WTC11 (cell line): ENCODE results near the gene CLCN6. TPM values are rescaled to one million over a fixed set of nuclear protein-coding genes. Genes with fewer than 3 reads are reported as not detected.

Experiments used
- ATAC-seq: fragments of 200-7000 bp; cut with Tn5 transposase; 2 replicates; pipeline ENCODE4 v1.10.0; 2021; ENCODE audit warnings: mild to moderate bottlenecking, moderate library complexity
- CTCF ChIA-PET: fragments of 300-600 bp; sonication (Branson Sonifier 250); formaldehyde crosslinking; loops from one replicate; lab custom pipeline; 2021; ENCODE audit warnings: antibody characterized with exemption; lab: Charles Lee
- POLR2A ChIA-PET: fragments of 350-600 bp; sonication (Branson Sonifier 250); formaldehyde crosslinking; loops from one replicate; lab custom pipeline; 2021; ENCODE audit warnings: antibody characterized with exemption; lab: Charles Lee
- DNase-seq: peaks from one replicate; pipeline ENCODE4 v3.0.0; 2021; ENCODE audit warnings: low spot score
- H3K27ac Mint-ChIP-seq: 2 replicates; pipeline ENCODE4 v1.8.0; 2021; ENCODE audit warnings: mixed read lengths
- H3K27me3 Mint-ChIP-seq: 2 replicates; pipeline ENCODE4 v1.8.0; 2021; ENCODE audit warnings: low read depth, mild to moderate bottlenecking, moderate library complexity, mixed read lengths
- H3K36me3 Mint-ChIP-seq: 2 replicates; pipeline ENCODE4 v1.8.0; 2021; ENCODE audit warnings: mixed read lengths
- H3K4me1 Mint-ChIP-seq: 2 replicates; pipeline ENCODE4 v1.8.0; 2022; ENCODE audit warnings: mixed read lengths
- H3K4me3 Mint-ChIP-seq: 2 replicates; pipeline ENCODE4 v1.8.0; 2021; ENCODE audit warnings: mild to moderate bottlenecking, moderate library complexity, mixed read lengths
- H3K9me3 Mint-ChIP-seq: 2 replicates; pipeline ENCODE4 v1.8.0; 2021; ENCODE audit warnings: mixed read lengths
- AFF4 ChIP-seq: sonication (generic); formaldehyde crosslinking; IDR thresholded peaks from 2 replicates; pipeline ENCODE4 v1.8.1; 2023; ENCODE audit warnings: mild to moderate bottlenecking, missing genetic modification reagents, borderline replicate concordance
- CDX4 ChIP-seq: fragments of 250-450 bp; sonication (Bioruptor Pico); IDR thresholded peaks from 2 replicates; pipeline ENCODE4 v1.9.0; 2021; ENCODE audit warnings: moderate library complexity, mild to moderate bottlenecking, inconsistent platforms, borderline replicate concordance
- CREM ChIP-seq: sonication (generic); formaldehyde crosslinking; IDR thresholded peaks from 2 replicates; pipeline ENCODE4 v1.8.1; 2022; ENCODE audit warnings: mild to moderate bottlenecking, missing genetic modification reagents, moderate library complexity
- E2F5 ChIP-seq: sonication (generic); formaldehyde crosslinking; IDR thresholded peaks from 2 replicates; pipeline ENCODE4 v1.8.1; 2022; ENCODE audit warnings: mild to moderate bottlenecking, moderate library complexity, missing genetic modification reagents
- HMGA2 ChIP-seq: fragments of 250-450 bp; sonication (Bioruptor Pico); IDR thresholded peaks from 2 replicates; pipeline ENCODE4 v1.4.0; 2021; ENCODE audit warnings: mild to moderate bottlenecking, moderate library complexity
- HMGXB4 ChIP-seq: sonication (generic); formaldehyde crosslinking; IDR thresholded peaks from 2 replicates; pipeline ENCODE4 v1.8.1; 2023; ENCODE audit warnings: mild to moderate bottlenecking, moderate library complexity, missing genetic modification reagents
- IRF1 ChIP-seq: sonication (generic); formaldehyde crosslinking; IDR thresholded peaks from 2 replicates; pipeline ENCODE4 v1.8.0; 2023; ENCODE audit warnings: missing genetic modification reagents
- MAX ChIP-seq: sonication (generic); formaldehyde crosslinking; IDR thresholded peaks from 2 replicates; pipeline ENCODE4 v1.8.0; 2022; ENCODE audit warnings: mild to moderate bottlenecking, missing genetic modification reagents
- NFE2L1 ChIP-seq: sonication (generic); formaldehyde crosslinking; IDR thresholded peaks from 2 replicates; pipeline ENCODE4 v1.8.1; 2023; ENCODE audit warnings: missing genetic modification reagents
- NR3C1 ChIP-seq: sonication (generic); formaldehyde crosslinking; conservative IDR thresholded peaks from 2 replicates; pipeline ENCODE4 v1.8.1; 2023; ENCODE audit warnings: low read depth, mild to moderate bottlenecking, missing genetic modification reagents
- RELA ChIP-seq: sonication (generic); formaldehyde crosslinking; IDR thresholded peaks from 2 replicates; pipeline ENCODE4 v1.8.1; 2022; ENCODE audit warnings: missing genetic modification reagents, mild to moderate bottlenecking, borderline replicate concordance
- TCF7 ChIP-seq: sonication (generic); formaldehyde crosslinking; IDR thresholded peaks from 2 replicates; pipeline ENCODE4 v1.8.0; 2022; ENCODE audit warnings: mild to moderate bottlenecking, low read depth, missing genetic modification reagents, moderate library complexity
- USF2 ChIP-seq: sonication (generic); formaldehyde crosslinking; IDR thresholded peaks from 2 replicates; pipeline ENCODE4 v1.8.1; 2023; ENCODE audit warnings: mild to moderate bottlenecking, missing genetic modification reagents, moderate library complexity
- ZNF232 ChIP-seq: sonication (generic); formaldehyde crosslinking; IDR thresholded peaks from 2 replicates; pipeline ENCODE4 v1.8.0; 2022; ENCODE audit warnings: mild to moderate bottlenecking, missing genetic modification reagents
- ZNF317 ChIP-seq: sonication (generic); formaldehyde crosslinking; IDR thresholded peaks from 2 replicates; pipeline ENCODE4 v1.8.1; 2023; ENCODE audit warnings: low read depth, mild to moderate bottlenecking, moderate library complexity, missing genetic modification reagents, borderline replicate concordance
- ZNF423 ChIP-seq: fragments of 250-450 bp; sonication (Bioruptor Pico); IDR thresholded peaks from 2 replicates; pipeline ENCODE4 v2.1.2; 2022; ENCODE audit warnings: mild to moderate bottlenecking, moderate library complexity
- total RNA-seq: library from RNA; stranded (reverse); gene quantifications from 3 replicates; pipeline ENCODE4 v1.2.3, GENCODE V29; 2021

The CLCN6 gene
- total RNA-seq, 1 experiment from 2014 or later: 22.3 TPM

- no peak for TF ChIP-seq AFF4 (CRISPR knock-in tag)
- no peak for TF ChIP-seq E2F5 (CRISPR knock-in tag)
These were observed 56.9 kb downstream of the CLCN6 start (continued) for GRCh38 chr1:11862890-11863289.

- POLR2A ChIA-PET: no interaction called here
- ATAC-seq (no peak), DNase-seq (no peak)
- Mint-ChIP-seq H3K4me1 (no peaks in the 10 kb centered on the region), H3K9me3 (no peaks in the 10 kb centered on the region), H3K27me3 (no peaks in the 10 kb centered on the region; the same call in 1 of the 2 replicates), H3K27ac (no peak overlapping the region), H3K4me3 (no peak overlapping the region), H3K36me3 (no peaks in the 10 kb centered on the region)
- TF ChIP-seq ZNF423 (CRISPR knock-in tag): no peak
- no peak for TF ChIP-seq NR3C1 (CRISPR knock-in tag)
- TF ChIP-seq MAX (CRISPR knock-in tag): no peak
- no peak for TF ChIP-seq RELA (CRISPR knock-in tag)
- TF ChIP-seq AFF4 (CRISPR knock-in tag): no peak
- CTCF ChIA-PET: interaction anchor here (1.2 to 1.4 kb wide), 3 partner anchors 30 to 99 kb away, joined by 3 to 7 read pairs (median 3); no protein-coding TSS in a partner anchor
These were observed 62.5 kb downstream of the CLCN6 start for GRCh38 chr1:11868331-11868980.

- CTCF ChIA-PET: interaction anchor here (1.4 to 1.5 kb wide), 2 partner anchors 31 to 100 kb away, joined by 4 to 7 read pairs; no protein-coding TSS in a partner anchor
- TF ChIP-seq CREM (CRISPR knock-in tag) (no peak), HMGXB4 (CRISPR knock-in tag) (no peak), HMGA2 (CRISPR knock-in tag) (no peak), ZNF317 (CRISPR knock-in tag) (no peak), CDX4 (CRISPR knock-in tag) (no peak), USF2 (CRISPR knock-in tag) (no peak), ZNF232 (no peak), E2F5 (CRISPR knock-in tag) (no peak), TCF7 (no peak), NFE2L1 (CRISPR knock-in tag) (no peak), IRF1 (CRISPR knock-in tag) (no peak)
These were observed 63.1 kb downstream of the CLCN6 start for GRCh38 chr1:11869104-11869503.

More at GRCh38 chr1:11869104-11869503, 63.1 kb downstream of the CLCN6 start:
- H3K4me3 Mint-ChIP-seq: no peak overlapping the region
- no peaks in the 10 kb centered on the region; the same call in 1 of the 2 replicates for H3K27me3 Mint-ChIP-seq
- ATAC-seq: no peak
- no peaks in the 10 kb centered on the region for H3K9me3 Mint-ChIP-seq
- DNase-seq: no peak
- H3K4me1 Mint-ChIP-seq: no peaks in the 10 kb centered on the region
- no peak overlapping the region for H3K27ac Mint-ChIP-seq
- POLR2A ChIA-PET: interaction anchor here (1.5 kb wide), 1 partner anchor 39 kb away, joined by 5 read pairs; no protein-coding TSS in a partner anchor
- H3K36me3 Mint-ChIP-seq: no peaks in the 10 kb centered on the region
